Tibial nerve (tissue), 4 donors: ENCODE results near the gene CD24.

ENCODE experiments used
- CTCF ChIP-seq, 5 experiments: fragments of 200-600 bp in 3 of 5; fragments of 450-650 bp in 2 of 5; sonication (generic) in 3 of 5; IDR thresholded peaks; one replicate each; pipeline ENCODE4 v1.5.1; 2016 to 2019; ENCODE audit warnings: antibody characterized with exemption in 5 of 5, mild to moderate bottlenecking in 3 of 5, moderate library complexity in 2 of 5
- EP300 ChIP-seq, 2 donors: sonication (generic); formaldehyde crosslinking; IDR thresholded peaks; one replicate each; pipeline ENCODE4 v1.6.1; 2017; ENCODE audit warnings: antibody characterized with exemption in 2 of 2, mild to moderate bottlenecking in 1 of 2
- POLR2A ChIP-seq, 2 donors: fragments of 450-650 bp; IDR thresholded peaks; one replicate each; pipeline ENCODE4 v1.6.1; 2017; ENCODE audit warnings: antibody characterized with exemption in 2 of 2, mild to moderate bottlenecking in 2 of 2, moderate library complexity in 2 of 2

GRCh38 chr6:107009499-107009898 lies 35.0 kb upstream of the CD24 start:
- TF ChIP-seq POLR2A (IDR thresholded peaks at IDR 0.05) (no peak), EP300 (IDR thresholded peaks at IDR 0.05) (no peak), CTCF (IDR thresholded peaks at IDR 0.05) (no peak)
